ENCODE measurements around the gene PFN3.
"Not testable (repeated sequence)": the region's sequence is repeated elsewhere in the genome, so short reads cannot be mapped to it uniquely, and the experiment has no call there.

PFN3 gene

DNA sequence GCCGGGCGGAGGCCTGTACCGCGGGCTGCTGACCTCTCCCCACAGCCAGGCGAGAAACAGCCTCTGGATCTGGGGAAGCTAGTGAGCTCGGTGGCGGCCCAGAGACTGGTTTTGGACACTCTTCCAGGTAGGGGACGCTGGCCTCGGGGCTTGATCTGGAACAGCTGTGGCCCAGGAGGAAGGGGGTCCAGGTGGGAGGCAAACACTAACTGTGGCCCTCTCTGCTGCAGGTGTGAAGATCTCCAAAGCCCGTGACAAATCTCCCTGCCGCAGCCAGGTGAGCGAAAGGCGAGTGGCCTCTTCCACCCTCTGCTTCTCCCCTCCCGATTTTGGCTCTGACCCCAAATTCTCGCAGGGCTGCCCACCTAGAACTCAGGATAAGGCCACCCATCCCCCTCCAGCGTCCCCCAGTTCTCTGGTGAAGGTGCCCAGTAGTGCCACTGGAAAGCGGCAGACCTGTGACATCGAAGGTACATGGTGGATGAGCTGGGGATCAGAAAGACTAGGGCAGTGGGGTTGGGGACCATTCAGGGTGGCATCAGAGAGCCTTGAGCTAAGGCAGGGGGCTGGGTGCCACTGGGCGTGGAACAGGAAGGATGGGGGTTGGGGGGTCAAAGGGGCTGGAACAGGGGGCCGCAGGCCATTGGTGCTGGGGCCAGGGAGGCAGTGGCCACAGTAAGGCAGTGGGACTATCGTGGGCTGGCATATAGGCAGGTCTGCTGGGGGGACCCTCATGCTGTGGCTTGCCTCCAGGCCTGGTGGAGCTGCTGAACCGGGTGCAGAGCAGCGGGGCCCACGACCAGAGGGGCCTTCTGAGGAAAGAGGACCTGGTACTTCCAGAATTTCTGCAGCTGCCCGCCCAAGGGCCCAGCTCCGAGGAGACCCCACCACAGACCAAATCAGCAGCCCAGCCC is 29.1 kb downstream of the PFN3 start:
- DNase-seq: no peak

DNA sequence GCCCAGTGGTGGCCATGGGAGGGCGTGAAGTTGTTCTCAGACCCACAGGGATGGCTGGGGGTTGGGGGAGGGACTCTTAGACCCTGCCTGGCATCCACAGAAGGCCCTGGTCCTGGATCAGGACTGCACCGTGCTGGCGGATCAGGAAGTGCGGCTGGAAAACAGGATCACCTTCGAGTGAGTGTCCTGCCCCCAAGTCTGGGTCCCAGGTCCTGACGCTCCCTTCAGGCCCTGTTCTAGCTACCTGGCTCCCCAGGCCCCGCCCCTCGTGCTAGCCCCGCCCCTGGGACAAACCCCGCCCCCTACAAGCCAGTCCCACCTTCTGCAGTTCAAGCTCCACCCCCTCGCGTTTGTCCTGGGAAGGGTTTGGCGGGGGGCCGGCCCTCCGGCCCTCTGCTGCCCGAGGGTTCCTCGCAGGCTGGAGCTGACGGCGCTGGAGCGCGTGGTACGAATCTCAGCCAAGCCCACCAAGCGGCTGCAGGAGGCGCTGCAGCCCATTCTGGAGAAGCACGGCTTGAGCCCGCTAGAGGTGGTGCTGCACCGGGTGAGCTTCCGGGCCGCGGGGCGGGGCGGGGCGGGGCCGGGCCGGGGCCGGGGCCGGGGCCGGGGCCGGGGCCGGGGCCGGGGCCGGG is 29.9 kb downstream of the PFN3 start:
- DNase-seq: peak; percentile 80

DNA sequence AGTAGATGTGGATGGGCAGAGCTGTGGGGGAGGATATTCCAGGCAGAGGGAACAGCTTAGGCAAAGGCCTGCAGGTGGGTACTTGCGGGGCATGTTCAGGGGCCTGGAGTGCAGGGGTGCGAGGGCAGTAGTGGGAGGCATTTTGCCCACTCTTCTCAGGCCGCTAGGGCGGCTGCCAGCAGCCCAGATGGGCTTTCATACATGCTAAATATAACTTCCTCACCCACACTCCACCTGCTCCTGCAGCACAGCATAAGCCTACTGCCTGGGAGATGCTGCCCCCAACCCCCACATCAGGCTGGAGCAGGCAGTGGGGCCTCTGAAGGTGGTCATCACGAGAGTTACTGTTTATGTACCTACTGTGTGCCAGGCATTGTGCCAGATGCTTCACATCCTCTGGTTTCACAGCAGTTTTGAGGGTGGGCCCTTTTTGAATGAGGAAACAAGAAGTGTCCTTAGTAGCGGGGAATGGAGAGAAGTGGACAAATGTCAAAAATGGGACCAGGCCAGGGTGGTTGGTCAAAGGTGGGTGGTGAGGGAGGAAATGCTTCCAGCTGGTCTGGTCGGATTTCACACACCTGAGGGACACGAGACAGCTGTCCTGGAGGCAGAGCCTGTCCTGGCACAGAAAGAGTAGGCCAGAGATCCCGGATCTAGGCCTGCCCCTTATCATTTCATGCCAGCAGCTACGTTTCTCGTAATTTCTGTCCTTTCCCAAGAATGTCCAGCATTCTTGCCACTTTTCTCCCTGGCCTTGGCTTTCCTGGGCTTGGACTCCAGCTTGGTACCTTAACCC is 30.6 kb downstream of the PFN3 start:
- DNase-seq: no peak

DNA sequence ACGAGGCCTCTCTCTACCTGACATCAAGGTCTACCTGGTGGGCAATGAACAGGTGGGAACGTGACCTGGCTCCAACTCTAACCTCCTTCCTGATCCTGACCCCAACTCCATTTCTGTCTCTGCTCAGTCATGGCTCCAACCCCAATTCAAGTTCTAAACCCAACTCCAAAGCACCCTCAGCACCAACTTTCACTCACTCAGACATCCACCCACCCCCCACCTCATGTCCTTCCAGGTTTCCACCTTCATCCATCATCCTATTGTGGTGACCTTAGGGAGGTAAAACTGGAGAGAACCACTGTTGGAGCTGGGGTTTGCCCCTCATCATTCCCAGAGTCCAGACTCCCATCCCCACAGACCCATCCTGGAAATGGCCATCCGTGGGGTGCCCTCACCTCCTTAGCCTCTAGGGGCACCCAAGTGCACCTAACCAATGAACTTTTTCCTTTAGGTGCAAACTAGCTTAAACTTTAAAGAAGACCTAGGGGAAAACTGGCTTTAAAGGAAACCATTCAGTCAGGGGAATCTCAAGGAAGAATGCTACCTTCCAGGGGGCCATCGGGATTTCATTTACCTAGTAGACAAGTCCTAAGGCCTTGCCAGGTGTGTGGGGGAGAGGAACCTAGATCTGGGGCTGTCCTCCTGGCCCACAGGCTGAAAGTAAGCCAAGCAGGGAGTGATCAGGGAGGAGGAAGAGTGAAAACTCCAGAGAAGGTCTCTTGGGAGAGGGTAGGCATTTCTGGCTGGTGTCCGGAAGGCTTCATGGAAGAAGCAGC is 31.4 kb downstream of the PFN3 start:
- no peak for DNase-seq

DNA sequence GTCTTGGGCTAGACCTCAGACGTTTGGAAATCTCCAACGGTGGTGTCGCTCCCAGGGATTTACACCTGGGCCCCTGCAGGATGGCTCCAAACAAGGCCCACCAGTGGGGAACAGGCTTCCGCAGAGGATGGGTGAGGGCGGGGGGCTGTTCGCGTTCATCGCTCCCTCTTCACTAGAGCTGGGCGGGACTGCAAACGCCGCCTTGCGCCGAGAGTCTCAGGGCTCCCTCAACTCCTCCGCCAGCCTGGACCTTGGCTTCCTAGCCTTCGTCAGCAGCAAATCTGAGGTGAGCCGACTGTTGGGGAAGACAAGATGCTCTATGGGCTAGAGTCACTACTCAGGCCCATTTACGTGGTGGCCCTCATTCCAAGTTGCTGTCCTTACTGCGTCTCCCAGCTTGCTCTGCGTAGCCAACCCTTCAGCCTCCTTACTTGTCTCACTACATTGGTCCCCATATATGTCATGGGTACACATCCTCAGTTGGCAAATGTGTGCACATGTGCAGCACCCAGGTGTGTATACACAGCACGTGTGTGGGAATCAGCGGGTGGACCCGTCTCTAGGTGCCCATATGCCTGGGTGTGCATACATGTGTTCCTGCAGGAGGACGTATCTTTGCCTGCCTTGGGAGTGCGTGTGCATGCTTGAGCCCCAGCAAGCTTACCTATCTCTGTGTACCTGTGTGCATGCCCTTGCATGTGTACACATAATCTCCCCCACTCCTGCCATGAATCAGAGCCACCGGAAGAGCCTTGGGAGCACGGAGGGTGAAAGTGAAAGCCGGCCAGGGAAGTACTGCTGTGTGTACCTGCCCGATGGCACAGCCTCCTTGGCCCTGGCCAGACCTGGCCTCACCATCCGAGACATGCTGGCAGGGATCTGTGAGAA is 32.2 kb downstream of the PFN3 start:
- no peak for DNase-seq

DNA sequence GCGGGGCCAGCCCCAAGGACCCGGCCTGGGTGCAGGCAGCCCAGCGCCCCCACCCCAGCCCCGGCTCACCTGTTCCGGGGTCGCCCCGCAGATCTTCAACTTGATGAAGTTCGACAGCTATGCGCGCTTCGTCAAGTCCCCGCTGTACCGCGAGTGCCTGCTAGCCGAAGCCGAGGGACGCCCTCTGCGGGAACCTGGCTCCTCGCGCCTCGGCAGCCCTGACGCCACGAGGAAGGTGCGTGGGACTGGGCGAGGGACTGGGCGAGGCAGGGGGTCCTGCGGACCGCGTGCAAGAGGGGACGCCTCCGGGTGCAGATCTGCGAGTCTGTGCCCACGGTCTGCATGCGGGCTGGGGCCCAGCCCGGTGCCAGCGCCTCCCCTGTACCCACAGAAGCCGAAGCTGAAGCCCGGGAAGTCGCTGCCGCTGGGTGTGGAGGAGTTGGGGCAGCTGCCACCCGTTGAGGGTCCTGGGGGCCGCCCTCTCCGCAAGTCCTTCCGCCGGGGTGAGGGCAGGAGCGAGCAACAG is 33.1 kb downstream of the PFN3 start:
- no peak for DNase-seq

DNA sequence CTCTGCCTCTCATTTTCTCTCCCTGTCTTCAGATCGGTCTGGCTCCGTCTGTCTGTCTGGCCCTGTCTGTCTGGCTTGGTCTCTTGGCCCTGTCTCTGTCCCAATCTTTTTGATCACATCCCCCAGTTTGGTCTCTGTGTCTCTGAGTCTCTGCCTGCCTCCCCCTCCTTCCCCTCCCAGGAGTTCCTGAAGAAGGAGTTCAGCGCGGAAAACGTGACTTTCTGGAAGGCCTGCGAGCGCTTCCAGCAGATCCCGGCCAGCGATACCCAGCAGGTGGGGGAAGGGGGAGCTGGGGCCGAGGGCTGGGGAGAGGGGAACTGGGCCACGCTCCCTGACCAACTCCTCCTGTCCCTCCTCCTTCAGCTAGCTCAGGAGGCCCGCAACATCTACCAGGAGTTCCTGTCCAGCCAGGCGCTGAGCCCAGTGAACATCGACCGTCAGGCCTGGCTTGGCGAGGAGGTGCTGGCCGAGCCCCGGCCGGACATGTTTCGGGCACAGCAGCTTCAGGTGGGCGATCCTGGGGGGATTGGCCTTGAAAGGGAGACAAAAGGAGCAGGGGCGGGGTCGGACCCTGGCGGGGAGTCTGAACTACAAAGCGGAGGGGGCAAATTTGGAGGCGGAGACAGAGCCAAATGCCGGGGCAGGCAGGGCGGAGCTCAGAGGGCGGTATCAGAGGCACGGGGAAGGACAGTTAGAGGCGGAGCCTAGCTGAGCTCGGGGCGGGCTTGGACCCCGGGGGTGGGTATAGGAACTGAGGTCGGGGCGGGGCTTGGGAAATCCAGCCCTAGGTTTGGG is 33.7 kb downstream of the PFN3 start:
- no peak for DNase-seq

DNA sequence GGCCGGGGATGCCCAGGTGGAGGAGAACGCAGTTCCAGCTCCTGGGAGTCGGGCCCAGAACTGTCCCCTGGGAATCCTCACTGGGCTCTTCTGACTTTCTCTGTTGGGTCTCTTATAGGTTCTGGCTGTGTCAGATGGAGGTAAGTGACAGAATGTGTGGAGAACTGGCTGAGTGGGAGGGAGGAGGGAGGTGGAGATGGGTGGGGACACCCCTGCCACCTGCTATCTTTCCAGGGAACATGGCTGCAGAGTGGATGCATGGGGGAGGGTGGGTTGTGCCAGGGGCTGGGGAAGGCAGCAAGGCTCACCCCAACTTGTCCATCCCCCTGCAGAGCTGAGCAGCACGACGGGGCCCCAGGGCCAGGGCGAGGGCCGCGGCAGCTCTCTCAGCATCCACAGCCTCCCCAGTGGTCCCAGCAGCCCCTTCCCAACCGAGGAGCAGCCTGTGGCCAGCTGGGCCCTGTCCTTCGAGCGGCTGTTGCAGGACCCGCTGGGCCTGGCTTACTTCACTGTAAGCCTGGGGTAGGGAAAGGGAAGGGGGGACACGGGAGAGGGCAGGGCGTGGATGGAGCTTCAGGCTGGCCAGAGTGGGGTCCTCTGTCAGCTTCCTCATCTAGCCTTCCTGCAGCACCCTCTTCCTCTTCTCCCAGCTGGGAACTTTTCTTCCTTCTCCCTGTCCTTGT is 34.5 kb downstream of the PFN3 start:
- no peak for DNase-seq

DNA sequence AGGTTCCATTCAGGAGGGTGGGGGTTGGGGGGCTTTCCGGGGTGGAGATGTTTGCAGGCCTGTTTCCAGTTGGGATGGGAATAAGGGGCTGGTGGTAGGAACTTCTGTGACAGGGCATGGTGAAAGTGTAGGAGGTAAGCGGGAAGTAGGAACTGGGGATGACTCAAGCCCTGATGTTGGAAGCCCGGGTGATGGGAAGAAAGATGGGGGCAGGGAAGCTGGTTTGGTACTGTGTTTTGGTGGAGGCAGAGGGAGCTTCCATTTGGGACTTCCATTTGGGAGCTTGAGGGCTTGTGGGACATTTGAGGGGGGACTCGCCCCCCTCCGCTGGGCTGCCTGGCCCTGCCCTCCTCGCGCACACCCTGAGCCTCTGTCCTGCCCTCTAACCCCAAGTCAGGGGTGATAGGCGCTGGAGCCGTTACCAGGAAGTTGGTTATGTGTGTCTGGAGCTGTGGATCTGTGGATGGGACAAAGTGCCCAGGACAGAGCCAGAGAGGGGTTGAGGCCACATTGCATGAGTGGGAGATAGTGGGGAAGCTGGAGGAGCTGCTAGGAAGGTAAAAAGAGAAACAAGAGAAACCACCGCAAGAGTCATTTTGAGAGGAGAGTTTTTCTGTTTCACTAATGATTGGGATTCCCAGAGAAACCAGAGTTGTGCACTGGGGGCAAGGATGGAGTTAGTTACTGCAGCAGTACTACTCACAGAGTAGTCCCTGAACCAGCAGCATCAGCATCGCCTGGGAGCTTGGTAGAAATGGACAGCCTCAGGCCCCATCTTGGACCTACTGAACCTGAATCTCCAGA is 36.1 kb downstream of the PFN3 start:
- DNase-seq: no peak

DNA sequence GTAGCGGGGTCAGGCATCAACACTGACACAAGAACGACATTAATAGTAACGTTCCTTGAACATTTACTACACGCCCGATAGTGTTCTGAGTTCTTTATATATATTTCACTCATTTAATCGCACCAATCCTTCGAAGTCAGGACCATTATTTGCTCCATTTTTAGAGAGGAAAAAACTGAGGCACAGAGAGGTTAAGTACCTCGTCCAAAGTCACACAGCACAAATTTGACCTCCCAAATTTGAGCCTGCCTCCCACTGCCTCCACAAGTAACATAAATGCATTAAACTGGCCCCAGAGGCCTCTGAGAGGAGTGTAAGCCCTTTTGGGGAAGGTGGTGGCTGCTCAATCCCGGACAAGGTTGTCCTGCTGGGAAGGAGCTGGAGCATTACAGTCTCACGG is 36.9 kb downstream of the PFN3 start:
- DNase-seq: no peak

DNA sequence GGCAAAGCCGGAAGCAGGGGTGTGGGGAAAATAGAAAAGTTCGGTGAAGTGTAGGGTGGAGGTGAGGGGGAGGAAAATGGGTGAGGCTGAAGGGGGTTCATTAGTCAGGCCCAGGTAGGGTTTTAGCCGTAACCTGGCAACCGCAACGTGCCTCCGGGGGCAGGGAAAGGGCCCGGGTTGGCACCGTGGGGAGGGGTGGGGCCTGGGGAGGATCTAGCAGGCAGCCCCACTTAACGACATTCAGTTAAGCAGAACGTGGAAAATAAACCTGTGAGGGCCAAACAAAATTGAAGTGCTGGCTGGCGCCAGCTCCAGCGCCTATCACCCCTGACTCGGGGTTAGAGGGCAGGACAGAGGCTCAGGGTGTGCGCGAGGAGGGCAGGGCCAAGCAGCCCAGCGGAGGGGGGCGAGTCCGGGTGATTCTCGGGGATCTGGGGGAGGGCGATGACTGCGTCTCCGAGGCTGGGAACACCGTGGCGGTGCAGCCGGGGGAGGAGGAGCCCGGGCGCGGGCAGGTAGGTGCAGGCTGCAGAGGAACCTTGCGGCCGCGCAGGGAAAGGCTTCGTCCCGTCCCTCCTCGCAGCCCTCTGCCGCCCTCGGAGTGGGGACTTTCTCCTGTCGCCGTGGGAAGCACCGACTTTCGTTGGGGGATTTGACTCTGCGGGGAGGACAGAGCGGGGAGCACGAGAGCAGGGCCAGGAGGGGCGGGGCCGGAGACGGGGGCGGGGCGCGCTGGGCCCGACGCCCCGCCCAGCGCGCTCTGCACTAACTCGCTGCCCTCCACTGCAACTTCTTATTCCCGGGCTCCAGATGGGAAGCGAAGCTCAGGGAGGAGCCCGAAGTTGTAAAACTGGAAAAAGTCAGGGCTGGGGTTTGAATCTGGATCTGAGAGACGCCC is 37.6 kb downstream of the PFN3 start:
- peak; percentile 58 for DNase-seq

DNA sequence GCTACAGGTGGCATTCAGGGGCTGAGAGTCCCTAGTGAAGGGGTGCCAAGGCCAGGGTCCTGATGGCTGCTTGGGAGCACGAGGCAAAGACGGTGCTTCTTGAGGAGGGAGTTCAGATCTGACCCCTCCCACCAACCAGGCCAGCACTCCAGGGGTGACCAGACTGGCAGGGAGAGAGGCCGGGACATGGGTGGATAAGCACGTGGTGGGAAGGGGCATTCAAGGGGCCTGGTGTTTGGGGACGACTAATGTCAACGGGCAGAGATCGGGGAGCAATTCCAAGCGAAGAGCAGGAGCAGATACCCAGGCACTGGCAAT is 38.2 kb downstream of the PFN3 start:
- no peak for DNase-seq

DNA sequence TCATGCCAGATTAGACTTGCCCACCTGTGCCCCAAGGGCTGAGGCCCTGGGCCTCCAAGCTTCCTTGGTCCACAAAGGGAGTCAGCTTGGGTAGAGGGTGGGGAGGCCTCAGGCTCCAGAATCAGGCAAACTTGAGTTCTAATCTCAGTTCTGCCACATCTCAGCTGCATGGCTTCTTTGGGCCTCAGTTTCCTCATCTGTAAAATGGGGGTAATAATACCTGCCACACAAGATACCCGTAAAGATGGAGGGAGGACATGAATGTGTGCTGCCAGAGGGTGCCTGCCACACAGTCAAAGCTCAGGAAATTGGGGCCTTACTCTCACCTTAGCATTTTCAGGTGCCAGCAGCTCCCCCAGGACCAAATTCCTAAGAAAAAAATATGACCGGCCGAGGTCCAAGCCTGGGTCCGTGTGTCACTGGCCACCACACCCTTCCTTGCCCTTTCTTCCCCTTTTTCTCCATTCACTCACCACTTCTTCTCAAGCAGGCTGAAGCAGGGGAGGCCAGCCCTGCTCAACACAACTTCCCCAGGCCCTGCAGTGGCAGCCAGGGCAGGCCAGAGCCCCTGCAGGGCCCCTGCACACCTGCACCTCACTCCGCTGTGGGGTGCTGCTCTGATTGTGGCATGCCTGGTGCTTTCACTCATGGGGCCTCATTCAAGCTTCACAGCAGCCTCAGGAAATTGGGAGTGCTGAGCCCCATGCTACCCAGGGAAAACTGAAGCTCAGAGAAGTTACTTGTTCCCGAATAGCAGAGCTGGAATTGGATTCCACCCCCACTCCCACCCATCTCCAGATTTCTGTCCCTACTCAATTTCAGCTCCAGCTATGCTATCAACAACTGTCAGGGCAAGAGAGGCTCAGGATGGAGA is 38.8 kb downstream of the PFN3 start:
- no peak for DNase-seq

DNA sequence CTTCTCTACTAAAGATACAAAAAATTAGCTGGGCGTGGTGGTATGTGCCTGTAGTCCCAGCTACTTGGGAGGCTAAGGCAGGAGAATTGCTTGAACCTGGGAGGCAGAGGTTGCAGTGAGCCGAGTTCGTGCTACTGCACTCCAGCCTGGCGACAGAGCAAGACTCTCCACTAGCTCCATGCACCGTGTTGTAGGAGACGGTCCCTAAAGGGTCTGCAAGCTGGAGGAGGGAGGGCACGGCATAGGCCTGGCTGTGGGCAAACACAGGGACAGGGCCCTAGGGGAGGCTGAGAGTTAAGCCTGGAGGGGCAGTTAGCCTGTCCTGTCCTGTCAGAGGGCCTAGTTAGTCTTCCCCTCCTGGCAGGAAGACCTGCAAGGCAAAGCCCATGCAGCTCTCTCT is 39.7 kb downstream of the PFN3 start:
- DNase-seq: not testable (repeated sequence)

DNA sequence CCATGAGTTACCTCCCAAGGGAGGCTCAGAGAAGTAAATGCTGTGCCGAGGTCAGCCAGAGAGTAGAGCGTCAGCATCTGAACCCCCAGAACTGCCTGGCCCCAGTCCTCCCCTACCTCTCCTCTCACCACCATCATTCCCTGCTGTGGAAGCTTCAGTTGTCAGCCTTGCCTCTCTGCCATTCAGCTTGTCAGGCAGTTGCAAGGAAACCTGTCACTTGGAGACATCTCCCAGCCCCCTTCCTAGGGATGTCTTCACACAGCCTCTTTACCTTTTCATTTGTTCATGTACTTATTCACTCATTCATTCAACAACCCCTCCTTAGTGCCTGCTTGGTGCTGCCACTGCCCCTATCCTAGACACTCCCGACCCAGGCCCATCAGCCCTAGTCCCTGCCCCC is 40.6 kb downstream of the PFN3 start:
- no peak for DNase-seq

DNA sequence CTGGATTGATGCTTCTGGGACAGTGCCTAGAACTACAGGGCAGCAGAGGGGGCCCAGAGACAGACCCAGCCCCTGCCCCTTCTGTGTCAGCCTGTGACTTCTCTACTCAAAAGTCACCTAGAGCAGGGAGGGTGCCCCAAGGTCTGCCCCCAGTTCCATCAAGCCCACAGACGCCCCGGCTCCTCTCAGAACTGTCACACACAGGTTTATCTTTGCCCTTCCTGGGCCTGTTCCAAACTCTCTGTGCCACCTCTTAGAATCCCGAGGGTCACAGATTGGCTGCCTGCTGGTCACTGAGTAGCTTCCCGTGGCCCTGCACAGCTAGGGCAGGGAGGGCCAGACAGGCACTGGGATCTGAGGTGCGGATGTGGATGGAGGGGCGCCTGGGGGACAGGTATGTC is 41.0 kb downstream of the PFN3 start:
- no peak for DNase-seq

DNA sequence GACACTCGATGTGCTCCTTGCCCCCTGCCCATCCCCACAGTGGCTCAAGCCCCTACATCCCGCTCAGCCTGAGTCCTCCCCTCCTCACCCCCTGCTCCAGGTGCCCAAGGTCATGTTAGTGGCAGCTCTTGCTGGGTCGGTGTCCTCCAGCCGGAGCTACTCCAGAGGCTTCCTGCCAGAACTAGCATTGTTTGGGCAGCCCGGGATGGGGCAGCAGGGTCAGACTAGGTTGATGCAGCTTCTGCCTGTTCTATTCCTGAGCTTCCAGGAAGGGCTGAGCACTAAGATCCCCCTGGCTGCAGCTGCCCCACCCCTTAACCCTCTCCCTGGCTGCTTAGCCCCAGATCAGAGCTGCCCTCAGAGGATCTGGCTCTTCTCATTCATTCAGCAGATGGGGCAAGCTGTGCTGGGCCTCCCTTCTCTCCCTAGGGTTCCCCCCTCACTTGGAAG is 42.1 kb downstream of the PFN3 start:
- DNase-seq: no peak

Measured in DMS153 (cell line).